Large intestine (tissue), 3 donors: ENCODE data around the gene EPHA7. TPM values are rescaled to one million over a fixed set of nuclear protein-coding genes. Genes with fewer than 3 reads are reported as not detected.

Experiments
- DNase-seq, 2 donors: peaks; one replicate each; pipeline versions ENCODE4 v3.0.0 to v3.0.0-alpha.2; 2013
- H3K27ac ChIP-seq: one replicate; pipeline ENCODE4 v1.5.1; 2013; ENCODE audit warnings: low read length
- H3K27me3 ChIP-seq: 2 replicates; pipeline ENCODE4 v1.6.1; 2013; ENCODE audit warnings: low read length; ENCODE audit not compliant: control insufficient read depth, insufficient read depth
- H3K36me3 ChIP-seq: 2 replicates; pipeline ENCODE4 v1.6.1; 2013; ENCODE audit warnings: low read length; ENCODE audit not compliant: control insufficient read depth, insufficient read depth
- H3K4me1 ChIP-seq: one replicate; pipeline ENCODE4 v1.6.1; 2013; ENCODE audit warnings: low read length; ENCODE audit not compliant: control insufficient read depth, insufficient read depth
- H3K4me3 ChIP-seq: one replicate; pipeline ENCODE4 v1.5.1; 2013; ENCODE audit warnings: low read length
- H3K9me3 ChIP-seq: one replicate; pipeline ENCODE4 v1.6.1; 2013; ENCODE audit warnings: mild to moderate bottlenecking, low read depth, low read length, moderate library complexity; ENCODE audit not compliant: control insufficient read depth
- WGBS: methylation state at CpG from one replicate; pipeline ENCODE4 v1.1.5; 2013; ENCODE audit warnings: low lambda C conversion rate; ENCODE audit not compliant: insufficient coverage; 5-methylcytosine and 5-hydroxymethylcytosine counted together
- polyA plus RNA-seq: library from polyadenylated mRNA; unstranded; fragments of 120-200 nt; gene quantifications from one replicate; pipeline ENCODE4 v1.2.1, GENCODE V29; 2013

The EPHA7 gene
- polyA plus RNA-seq, 1 donor: 6.5 TPM

DNA sequence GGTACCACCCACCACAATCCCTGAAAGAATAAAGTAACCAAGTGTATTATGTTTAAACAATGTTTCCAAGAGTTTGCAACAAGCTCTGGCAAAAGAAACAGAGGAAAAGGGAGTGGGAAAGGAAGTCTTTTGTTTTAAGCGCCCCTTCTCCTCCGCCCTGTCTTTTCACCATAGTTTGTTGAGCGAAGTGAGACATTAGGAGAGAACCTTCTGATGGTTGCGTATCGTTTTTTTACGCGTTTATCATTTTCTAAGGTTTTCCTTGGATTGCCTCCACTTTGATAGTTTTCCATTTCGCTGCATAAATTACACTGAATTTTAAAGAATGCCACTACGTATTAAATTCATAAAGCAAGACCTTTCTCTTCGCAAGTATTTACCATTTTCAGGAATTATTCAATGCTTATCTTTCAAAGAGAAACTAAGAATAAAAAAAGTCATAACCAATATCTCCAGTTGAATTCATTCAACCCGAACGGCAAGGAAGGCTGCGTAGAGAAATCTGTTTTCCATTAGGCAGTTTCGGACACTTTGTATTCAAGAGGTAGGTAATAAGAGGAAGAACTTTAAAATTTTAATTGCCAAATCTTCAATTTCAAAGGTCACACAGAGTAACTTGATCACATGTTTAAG is 920 bp upstream of the EPHA7 start:
- Histone ChIP-seq H3K27me3 (peaks cover 51% of the 10 kb centered on the region), H3K27ac (peak overlapping the region; percentile 70), H3K9me3 (peaks cover 8% of the 10 kb centered on the region), H3K4me3 (peak overlapping the region; percentile 53), H3K36me3 (no peaks in the 10 kb centered on the region), H3K4me1 (peaks cover 11% of the 10 kb centered on the region)
- no peak for DNase-seq
- WGBS: 8% methylated on average over 8 of the region's 14 CpGs

DNA sequence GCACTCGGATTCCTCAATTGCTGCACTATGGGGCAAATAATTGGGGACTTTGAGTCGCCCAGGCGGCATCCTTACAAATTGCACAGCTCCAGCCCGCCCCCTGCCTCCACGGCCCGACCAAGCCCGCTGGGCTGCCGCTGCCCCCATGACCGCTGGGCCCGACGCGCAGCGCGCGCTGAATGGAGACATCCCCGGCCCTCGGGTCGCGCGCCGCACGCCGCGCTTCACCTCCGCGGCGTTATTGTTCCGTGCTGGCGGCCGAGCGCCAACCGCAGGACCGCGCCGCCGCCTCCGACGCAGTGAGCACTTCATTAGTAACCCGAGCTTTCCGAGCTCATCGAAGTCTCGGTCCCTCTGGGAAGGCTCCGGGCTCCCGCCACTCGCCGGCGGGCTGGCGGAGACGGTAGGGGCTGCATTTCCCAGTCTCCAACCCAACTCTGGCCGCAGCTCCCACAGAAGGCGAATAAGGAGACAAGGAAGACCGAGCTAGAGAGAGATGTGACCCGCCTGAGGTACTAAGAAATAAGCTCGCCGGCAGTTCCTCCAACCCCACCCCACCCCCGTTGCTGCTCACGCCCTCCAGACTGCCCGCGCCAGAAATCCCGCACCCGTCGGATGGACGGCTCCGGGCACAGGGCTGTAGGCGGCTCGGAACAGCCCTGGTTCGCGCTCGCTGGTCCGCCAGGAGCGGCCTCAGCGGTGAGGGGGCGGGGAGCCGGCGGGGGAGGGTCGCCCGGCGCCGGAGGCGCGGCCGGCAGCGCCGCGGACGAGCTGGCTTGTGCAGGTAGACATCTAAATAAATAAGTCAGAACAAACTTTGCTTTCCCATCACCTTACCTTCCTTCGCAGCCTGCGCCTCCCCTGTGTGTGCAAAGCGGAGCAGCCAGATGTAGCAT is 703 bp downstream of the EPHA7 start:
- H3K27me3 ChIP-seq: peaks cover 51% of the 10 kb centered on the region
- 0% methylated on average over 2 of the region's 89 CpGs for WGBS
- peak overlapping the region; percentile 54 for H3K27ac ChIP-seq

GRCh38 chr6:93418033-93418407 is 1.3 kb downstream of the EPHA7 start:
- no peak for DNase-seq
- Histone ChIP-seq H3K4me1 (peaks cover 11% of the 10 kb centered on the region), H3K36me3 (no peaks in the 10 kb centered on the region), H3K27me3 (peaks cover 51% of the 10 kb centered on the region), H3K4me3 (peak overlapping the region; percentile 60), H3K9me3 (peaks cover 8% of the 10 kb centered on the region), H3K27ac (no peak overlapping the region)
- no CpG with 5 or more reads among the region's 5 CpGs for WGBS

More for the DNA sequence above, 703 bp downstream of the EPHA7 start:
- DNase-seq: peak in 1 of 2 donors; percentile 59
- Histone ChIP-seq H3K36me3 (no peaks in the 10 kb centered on the region), H3K9me3 (peaks cover 8% of the 10 kb centered on the region), H3K4me1 (peaks cover 11% of the 10 kb centered on the region), H3K4me3 (peak overlapping the region; percentile 60)

DNA sequence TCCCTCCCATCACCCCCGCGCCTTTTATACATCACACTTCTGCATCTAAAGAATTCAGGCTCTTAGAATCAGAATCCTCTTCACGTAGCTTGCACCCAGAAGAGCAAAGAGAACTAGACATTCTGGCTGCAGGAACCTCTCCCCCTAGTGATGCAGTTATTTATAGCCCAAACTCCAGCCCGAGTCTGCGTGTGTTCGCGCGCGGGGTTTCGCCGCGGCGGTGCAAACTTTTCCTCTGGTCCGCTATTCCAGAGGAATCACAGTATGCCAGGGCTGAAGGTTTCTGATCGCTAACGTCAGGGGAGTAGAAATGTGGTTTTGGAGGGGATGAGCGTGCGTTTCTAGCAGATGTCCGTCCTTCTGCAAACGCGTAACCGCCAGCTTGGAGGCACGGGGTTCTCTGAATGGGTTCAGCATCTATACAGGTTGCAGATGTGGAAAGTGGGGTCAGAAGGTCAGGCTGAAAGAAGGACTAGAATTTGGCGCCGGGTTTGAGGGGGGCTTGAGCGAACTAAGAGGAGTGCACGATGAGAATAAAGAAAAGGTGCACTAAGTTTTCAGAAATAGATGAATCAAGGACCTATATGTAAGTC is 1.8 kb downstream of the EPHA7 start:
- Histone ChIP-seq H3K4me1 (peaks cover 11% of the 10 kb centered on the region), H3K9me3 (peaks cover 8% of the 10 kb centered on the region), H3K27me3 (peaks cover 51% of the 10 kb centered on the region), H3K27ac (no peak overlapping the region), H3K36me3 (no peaks in the 10 kb centered on the region), H3K4me3 (peak overlapping the region; percentile 60)
- peak; percentile 9 to 35 for DNase-seq
- WGBS: 0% methylated on average over 3 of the region's 27 CpGs

- Histone ChIP-seq H3K9me3 (peaks cover 8% of the 10 kb centered on the region), H3K27me3 (peaks cover 51% of the 10 kb centered on the region), H3K4me1 (peaks cover 11% of the 10 kb centered on the region), H3K27ac (no peak overlapping the region), H3K4me3 (peak overlapping the region; percentile 60), H3K36me3 (no peaks in the 10 kb centered on the region)
- peak; percentile 11 to 60 for DNase-seq
- WGBS: no CpG with 5 or more reads among the region's 77 CpGs
These were observed 2.6 kb downstream of the EPHA7 start for GRCh38 chr6:93416571-93417420.

- H3K36me3 ChIP-seq: no peaks in the 10 kb centered on the region
- H3K4me3 ChIP-seq: no peak overlapping the region
- no peak for DNase-seq
- H3K9me3 ChIP-seq: peaks cover 6% of the 10 kb centered on the region
- H3K4me1 ChIP-seq: peaks cover 5% of the 10 kb centered on the region
- peaks cover 23% of the 10 kb centered on the region for H3K27me3 ChIP-seq
- no peak overlapping the region for H3K27ac ChIP-seq
These were observed 6.2 kb downstream of the EPHA7 start for GRCh38 chr6:93413190-93413589.

DNA sequence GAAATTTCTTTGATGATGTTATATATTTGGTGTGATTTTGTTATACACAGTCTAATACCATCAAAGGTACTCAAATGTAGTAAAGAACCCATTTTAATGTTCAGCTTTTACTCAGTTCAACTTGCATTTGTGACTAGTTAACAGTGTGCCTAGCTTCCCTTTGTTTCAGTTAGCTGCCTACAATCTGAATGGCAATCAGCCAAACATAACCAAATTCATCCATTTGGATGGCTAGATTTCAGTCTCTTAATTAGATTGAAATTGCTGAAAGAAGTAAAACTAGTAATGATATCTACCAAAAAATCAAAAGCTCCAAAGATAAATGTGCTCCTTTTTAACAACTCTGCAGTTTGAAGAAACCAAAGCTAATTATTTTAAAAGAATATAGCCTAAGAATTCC is 6.9 kb downstream of the EPHA7 start:
- H3K27ac ChIP-seq: no peak overlapping the region
- H3K4me3 ChIP-seq: no peak overlapping the region
- H3K9me3 ChIP-seq: peaks cover 6% of the 10 kb centered on the region
- H3K27me3 ChIP-seq: peaks cover 15% of the 10 kb centered on the region
- no peaks in the 10 kb centered on the region for H3K36me3 ChIP-seq
- peaks cover 5% of the 10 kb centered on the region for H3K4me1 ChIP-seq
- DNase-seq: no peak

GRCh38 chr6:93407186-93407585 is 12.2 kb downstream of the EPHA7 start:
- no peak overlapping the region for H3K27ac ChIP-seq
- peaks cover 2% of the 10 kb centered on the region for H3K27me3 ChIP-seq
- no peaks in the 10 kb centered on the region for H3K4me1 ChIP-seq
- no peaks in the 10 kb centered on the region for H3K36me3 ChIP-seq
- 88% methylated on average over 1 of the region's 1 CpG for WGBS
- no peaks in the 10 kb centered on the region for H3K9me3 ChIP-seq
- peak; percentile 8 to 12 for DNase-seq
- H3K4me3 ChIP-seq: no peak overlapping the region

- 97% methylated on average over 3 of the region's 3 CpGs for WGBS
- Histone ChIP-seq H3K27ac (no peak overlapping the region), H3K4me3 (no peak overlapping the region), H3K36me3 (no peaks in the 10 kb centered on the region), H3K4me1 (no peaks in the 10 kb centered on the region), H3K9me3 (no peaks in the 10 kb centered on the region), H3K27me3 (peaks cover 2% of the 10 kb centered on the region)
- DNase-seq: no peak
These were observed 16.0 kb downstream of the EPHA7 start for GRCh38 chr6:93403390-93403789.

GRCh38 chr6:93398723-93399122 is 20.6 kb downstream of the EPHA7 start:
- H3K9me3 ChIP-seq: no peaks in the 10 kb centered on the region
- H3K27ac ChIP-seq: no peak overlapping the region
- H3K36me3 ChIP-seq: no peaks in the 10 kb centered on the region
- H3K27me3 ChIP-seq: no peaks in the 10 kb centered on the region
- no CpG with 5 or more reads among the region's 1 CpG for WGBS
- H3K4me1 ChIP-seq: no peaks in the 10 kb centered on the region
- DNase-seq: no peak
- H3K4me3 ChIP-seq: no peak overlapping the region
